Osteocyte (in vitro differentiated cells): Measurements from ENCODE around the gene DIPK2A. TPM values are rescaled to one million over a fixed set of nuclear protein-coding genes. Genes with fewer than 3 reads are reported as not detected.
A peak's percentile ranks its signal among the peaks of the same experiment; 100 is the strongest.

Source experiments
- DNase-seq: peaks from one replicate; pipeline ENCODE4 v3.0.0; 2021; ENCODE audit warnings: mixed read lengths; ENCODE audit not compliant: unreplicated experiment; ENCODE audit errors: extremely low spot score
- H3K27ac Mint-ChIP-seq: one replicate; pipeline ENCODE4 v1.8.0; 2021; ENCODE audit warnings: mild to moderate bottlenecking, mixed read lengths; ENCODE audit not compliant: unreplicated experiment
- H3K27me3 Mint-ChIP-seq: one replicate; pipeline ENCODE4 v1.8.0; 2021; ENCODE audit warnings: mixed read lengths; ENCODE audit not compliant: unreplicated experiment
- H3K36me3 Mint-ChIP-seq: one replicate; pipeline ENCODE4 v1.8.0; 2021; ENCODE audit warnings: mixed read lengths; ENCODE audit not compliant: unreplicated experiment
- H3K4me1 Mint-ChIP-seq: one replicate; pipeline ENCODE4 v1.8.0; 2021; ENCODE audit warnings: mixed read lengths; ENCODE audit not compliant: unreplicated experiment
- H3K4me3 Mint-ChIP-seq: one replicate; pipeline ENCODE4 v1.8.0; 2021; ENCODE audit warnings: mild to moderate bottlenecking, moderate library complexity, mixed read lengths; ENCODE audit not compliant: unreplicated experiment
- H3K9me3 Mint-ChIP-seq: one replicate; pipeline ENCODE4 v1.8.0; 2021; ENCODE audit warnings: mixed read lengths; ENCODE audit not compliant: unreplicated experiment
- CTCF ChIP-seq: fragments of 200-600 bp; sonication (generic); IDR thresholded peaks from 2 replicates; pipeline ENCODE4 v1.5.0; 2021; ENCODE audit warnings: antibody characterized with exemption, mild to moderate bottlenecking, moderate library complexity
- total RNA-seq: library from RNA; stranded (reverse); gene quantifications from 2 replicates; pipeline ENCODE4 v1.2.1, GENCODE V29; 2021

Gene DIPK2A
- total RNA-seq, 1 donor from 2014 or later, result 54.8 TPM

DNA sequence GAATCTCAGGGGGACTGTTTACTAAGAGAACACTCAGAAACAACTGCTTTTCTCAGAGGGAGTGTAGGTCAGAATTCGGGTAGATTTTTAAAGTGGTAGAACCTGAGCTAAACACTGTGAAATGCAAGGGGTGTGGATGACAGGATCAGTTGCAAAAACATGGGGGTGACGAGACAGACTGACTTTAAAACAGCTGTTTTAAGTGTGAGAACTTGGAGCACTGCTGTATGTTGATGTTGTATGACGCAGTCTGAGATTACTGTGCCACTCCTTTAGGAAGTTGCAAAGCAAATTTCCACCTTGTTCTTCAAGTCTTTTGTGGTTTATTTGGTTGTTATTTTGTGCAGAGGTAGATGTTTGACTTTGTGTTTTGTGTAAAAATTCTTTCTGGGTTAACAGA is 36.8 kb upstream of the DIPK2A start:
- Mint-ChIP-seq H3K27me3 (peaks cover 43% of the 10 kb centered on the region), H3K36me3 (no peaks in the 10 kb centered on the region), H3K9me3 (peaks cover 6% of the 10 kb centered on the region), H3K4me1 (no peaks in the 10 kb centered on the region), H3K4me3 (no peak overlapping the region), H3K27ac (no peak overlapping the region)
- no peak for DNase-seq
- no peak for TF ChIP-seq CTCF

DNA sequence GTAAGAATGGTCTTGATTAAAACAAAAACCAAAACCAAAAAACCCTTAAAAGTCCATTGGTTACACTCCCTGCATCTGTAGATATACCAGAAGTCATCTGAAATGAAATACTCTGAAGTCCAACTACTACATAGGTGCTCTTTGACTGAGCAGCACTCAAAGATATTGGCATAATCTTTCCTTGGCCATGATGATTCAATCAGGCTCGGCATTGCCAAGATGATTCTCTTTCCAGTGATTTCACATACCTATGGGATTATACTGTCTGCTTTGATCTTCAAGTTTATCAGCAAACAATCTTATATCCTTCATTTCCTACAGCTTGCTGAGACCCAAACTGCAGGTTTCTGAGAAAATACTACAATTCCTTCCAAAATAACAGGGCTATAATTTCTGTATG is 35.9 kb upstream of the DIPK2A start:
- peaks cover 6% of the 10 kb centered on the region for H3K9me3 Mint-ChIP-seq
- H3K27ac Mint-ChIP-seq, result no peak overlapping the region
- H3K36me3 Mint-ChIP-seq, result no peaks in the 10 kb centered on the region
- no peak overlapping the region for H3K4me3 Mint-ChIP-seq
- peaks cover 45% of the 10 kb centered on the region for H3K27me3 Mint-ChIP-seq
- no peak for DNase-seq
- no peak for TF ChIP-seq CTCF
- no peaks in the 10 kb centered on the region for H3K4me1 Mint-ChIP-seq

GRCh38 chr3:143950810-143951209 is 20.8 kb upstream of the DIPK2A start:
- no peaks in the 10 kb centered on the region for H3K9me3 Mint-ChIP-seq
- H3K4me1 Mint-ChIP-seq, result no peaks in the 10 kb centered on the region
- DNase-seq, result no peak
- H3K27ac Mint-ChIP-seq, result no peak overlapping the region
- H3K36me3 Mint-ChIP-seq, result no peaks in the 10 kb centered on the region
- H3K4me3 Mint-ChIP-seq, result no peak overlapping the region
- no peak for TF ChIP-seq CTCF
- H3K27me3 Mint-ChIP-seq, result peaks cover 8% of the 10 kb centered on the region

- peaks cover 1% of the 10 kb centered on the region for H3K4me1 Mint-ChIP-seq
- H3K27me3 Mint-ChIP-seq, result peaks cover 8% of the 10 kb centered on the region
- H3K36me3 Mint-ChIP-seq, result no peaks in the 10 kb centered on the region
- H3K4me3 Mint-ChIP-seq, result no peak overlapping the region
- no peaks in the 10 kb centered on the region for H3K9me3 Mint-ChIP-seq
- no peak for DNase-seq
- H3K27ac Mint-ChIP-seq, result no peak overlapping the region
- peak; percentile 73 for TF ChIP-seq CTCF
Measured at GRCh38 chr3:143951351-143951971, 20.2 kb upstream of the DIPK2A start.

DNA sequence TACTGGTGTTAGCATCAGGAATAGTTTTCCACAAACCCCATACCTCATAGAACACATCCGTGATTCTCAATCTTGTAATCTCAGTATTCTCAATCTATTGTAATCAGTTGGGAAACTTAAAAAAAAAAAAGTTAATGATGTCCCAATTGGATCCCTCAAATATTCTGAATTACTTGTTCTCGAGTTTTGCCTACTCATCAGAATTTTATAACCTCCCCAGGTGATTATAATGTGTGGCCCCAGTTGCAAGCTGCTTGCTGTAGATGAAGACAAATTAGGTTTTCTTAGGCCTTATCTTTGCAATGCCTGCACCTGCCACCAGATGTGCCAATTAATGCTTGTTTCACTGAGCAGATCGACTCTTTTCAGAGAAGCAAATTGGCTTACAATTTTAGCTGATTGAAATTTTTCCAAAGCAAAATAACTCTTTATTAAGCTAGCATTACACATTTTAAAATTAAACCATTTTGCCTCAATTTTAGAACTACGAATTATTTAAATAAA is 19.0 kb upstream of the DIPK2A start:
- TF ChIP-seq CTCF, result no peak
- DNase-seq, result no peak
- Mint-ChIP-seq H3K27ac (no peak overlapping the region), H3K9me3 (no peaks in the 10 kb centered on the region), H3K4me1 (peaks cover 7% of the 10 kb centered on the region), H3K36me3 (no peaks in the 10 kb centered on the region), H3K4me3 (no peak overlapping the region), H3K27me3 (peaks cover 5% of the 10 kb centered on the region)
